Measurements from ENCODE around the gene FKRP.

FKRP gene

DNA sequence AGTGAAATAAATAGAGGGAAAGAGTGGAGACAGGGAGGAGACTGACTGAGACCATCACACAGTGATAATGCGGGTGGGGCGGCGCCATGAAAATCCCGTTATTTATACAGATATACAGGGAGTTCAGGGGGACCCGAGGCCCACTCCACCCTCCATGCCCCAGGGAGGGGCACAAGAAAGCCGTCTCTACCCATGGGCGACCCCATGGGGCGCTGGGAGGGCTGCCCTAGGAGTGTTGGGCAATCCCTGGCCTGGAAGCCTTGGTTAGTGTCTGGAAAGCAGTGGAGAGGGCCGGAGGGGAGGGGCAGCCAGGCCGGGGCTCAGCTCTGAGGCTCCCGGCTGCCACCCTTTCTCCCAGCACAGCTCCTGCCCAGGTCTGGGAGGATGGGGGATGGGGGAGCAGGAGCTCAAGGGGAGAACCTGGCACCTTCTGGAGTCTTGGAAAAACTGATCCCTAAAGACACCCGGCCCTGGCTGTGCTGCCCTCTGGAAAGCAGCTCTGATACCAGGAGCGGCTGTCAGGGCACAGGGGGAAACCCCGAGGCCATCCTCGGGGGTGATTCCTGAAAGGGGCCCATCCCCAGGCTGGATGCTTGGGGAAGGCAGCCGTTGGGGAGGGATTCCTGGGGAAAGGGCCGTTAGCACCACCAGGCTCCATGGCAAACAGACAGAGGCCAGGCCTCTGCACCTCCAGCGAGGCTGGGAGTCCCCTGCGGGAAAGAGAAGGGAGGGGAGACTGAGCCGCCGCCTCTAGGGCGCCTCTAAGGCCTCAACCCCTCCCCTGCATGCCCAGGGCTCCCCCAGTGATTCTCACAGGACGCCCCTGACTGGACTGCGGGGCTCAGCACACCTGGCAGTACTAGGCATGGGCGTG lies 26.0 kb upstream of the FKRP start:
- no peak for DNase-seq (ENCODE audit: low spot score)

DNA sequence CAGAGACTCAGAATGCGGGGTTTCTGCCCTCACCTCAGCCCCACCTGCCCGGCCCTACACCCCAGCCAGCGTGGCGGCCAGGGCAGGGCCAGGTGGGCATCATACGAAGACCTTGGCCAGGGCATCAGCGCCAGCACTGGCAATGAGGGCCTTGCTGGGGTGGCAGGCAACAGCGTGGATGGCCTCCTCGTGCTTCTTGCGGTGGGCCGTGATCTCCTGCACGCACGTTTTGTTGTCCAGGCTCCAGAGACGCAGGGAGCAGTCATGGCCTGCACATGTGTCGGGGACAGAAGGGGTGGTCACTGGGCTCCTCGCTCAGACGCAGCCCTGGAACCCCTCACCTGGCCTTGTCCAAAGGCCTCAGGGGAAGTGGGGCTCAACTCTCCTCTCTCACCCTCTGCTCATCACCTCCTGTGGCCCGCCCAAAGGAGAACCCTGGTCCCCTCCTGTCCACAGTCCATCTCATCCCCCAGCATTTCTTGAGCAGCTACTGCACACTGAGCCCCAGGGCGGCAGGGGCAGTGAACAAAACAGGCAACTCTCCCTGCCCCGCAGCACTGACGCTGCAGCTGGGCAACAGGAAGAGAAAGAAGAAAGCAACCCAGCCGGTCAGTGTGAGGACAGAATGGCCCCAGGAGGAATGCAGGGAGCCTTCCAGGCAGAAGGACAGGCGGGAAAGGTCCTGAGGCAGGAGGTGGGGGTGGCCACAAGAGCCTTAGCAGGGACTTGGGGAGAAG lies 25.2 kb upstream of the FKRP start:
- DNase-seq (ENCODE audit: low spot score) = no peak

DNA sequence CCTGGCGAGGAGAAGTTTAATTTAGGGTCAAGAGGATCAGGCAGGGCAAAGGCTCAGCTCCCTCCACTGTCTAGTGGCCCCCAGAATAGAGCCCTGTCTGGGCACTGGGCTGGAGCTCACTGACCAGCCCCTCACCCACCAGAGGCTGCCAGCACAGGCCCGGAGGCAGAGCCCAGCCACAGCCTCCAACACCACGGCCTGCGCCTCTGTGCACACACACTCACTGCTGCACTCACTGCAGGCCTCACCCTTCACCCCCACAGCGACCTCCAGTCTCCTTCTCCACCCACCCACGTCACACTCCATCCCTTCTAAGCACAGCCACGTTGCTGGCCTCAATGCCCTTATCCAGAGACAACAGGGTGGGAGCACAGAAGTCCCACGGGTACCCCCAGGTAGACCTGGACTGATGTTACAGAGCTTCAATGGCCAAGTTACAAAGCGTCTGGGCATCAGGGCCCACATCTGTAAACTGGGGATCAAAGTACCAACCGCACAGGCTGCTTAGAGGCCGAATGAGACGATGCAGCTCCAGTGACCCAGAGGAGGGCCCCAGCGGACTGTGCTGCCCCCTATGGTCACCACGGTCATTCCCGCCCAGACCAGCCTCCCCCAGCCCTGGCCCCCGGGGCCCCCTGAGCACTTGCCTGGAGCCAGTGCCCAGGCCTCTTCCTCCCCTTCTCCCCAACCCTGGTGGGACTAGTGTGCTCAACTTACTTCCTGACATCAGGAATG lies 24.4 kb upstream of the FKRP start:
- no peak for DNase-seq (ENCODE audit: low spot score)

DNA sequence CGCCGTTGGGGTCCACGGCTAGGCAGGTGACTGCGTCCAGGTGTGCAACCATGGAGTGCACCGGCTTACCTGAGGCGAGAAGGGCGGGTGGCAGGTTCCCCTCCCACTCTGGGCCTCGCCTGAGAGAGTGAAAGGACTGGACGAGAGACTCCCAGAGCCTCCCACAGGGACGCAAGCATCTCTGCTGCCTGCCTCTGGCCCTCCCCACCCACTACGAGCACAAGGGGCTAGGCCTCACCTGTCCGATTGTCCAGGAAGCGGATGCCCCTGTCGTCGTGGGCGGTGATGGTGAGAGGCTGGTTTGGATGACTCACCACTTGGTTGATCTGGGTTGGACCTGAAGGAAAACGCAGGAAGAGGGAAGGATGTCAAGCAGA lies 23.9 kb upstream of the FKRP start:
- DNase-seq (ENCODE audit: low spot score) = no peak

DNA sequence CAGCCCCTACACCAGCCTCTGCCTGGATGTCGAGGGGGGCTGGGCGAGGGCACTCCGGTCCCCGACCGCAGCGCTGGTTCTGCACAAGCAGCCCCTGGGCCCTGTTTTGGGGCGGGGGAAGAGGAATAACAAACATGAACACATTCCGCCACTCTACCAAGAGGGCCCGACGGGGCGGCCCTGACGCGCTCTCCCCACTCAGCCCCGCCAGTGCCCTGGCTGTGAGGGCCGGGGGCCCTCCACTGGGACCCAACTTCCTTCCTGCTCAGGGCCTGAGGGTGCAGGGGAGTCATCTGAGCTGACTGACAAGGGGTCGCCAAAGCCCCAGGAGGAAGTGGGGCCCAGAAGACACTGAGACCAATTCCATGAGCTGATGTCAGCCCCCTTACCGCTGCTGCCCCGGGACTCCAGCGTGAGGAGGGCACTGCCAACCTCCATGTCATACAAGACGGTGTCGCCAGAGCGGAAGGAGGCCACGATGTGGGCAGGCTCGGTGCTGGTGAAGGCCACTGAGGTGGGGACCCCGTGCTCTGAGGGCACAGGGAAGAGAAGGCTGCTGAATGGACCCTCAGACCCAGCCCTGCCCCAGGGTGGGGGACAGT lies 23.3 kb upstream of the FKRP start:
- DNase-seq (ENCODE audit: low spot score) = no peak

DNA sequence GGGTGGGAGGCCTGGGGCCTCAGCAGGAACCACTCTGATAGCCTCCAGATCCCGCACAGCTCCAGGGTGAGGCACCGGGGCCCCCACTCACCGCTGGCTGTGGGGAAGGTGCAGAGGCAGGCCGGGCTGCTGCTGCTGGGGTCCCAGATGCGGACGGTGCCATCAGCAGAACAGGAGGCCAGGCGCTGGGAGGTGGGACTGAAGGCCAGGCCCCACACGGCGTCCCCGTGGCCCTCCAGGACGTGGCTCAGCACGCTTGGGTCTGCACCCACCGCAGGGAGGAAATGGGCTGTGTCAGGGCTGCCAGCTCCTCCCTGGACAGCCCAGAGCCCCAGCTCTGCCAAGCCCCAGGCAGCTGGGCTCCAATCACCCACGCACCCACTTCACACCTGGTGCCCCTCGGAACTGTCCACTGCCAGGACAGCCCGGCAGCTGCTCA lies 22.8 kb upstream of the FKRP start:
- DNase-seq (ENCODE audit: low spot score) = no peak

DNA sequence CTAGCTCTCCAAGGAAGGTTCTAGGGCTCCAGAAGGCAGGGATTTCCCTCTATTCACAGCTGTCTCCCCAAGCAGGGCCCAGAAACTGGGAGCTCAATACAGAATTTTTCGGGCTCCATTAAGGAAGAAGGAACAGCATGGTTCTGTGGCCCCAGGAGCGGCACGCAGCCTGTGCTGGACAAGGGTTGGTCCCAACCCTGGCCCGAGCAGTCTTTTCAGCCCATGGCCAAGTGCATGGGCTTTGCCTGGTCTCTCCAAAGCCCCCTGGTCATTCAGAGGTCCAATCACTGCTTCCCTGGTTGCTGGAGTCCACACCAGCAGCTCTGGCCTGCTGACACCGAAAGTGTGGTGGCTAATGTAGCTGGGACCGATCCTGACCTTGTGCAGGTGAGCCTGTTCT lies 22.4 kb upstream of the FKRP start:
- DNase-seq (ENCODE audit: low spot score) = no peak

DNA sequence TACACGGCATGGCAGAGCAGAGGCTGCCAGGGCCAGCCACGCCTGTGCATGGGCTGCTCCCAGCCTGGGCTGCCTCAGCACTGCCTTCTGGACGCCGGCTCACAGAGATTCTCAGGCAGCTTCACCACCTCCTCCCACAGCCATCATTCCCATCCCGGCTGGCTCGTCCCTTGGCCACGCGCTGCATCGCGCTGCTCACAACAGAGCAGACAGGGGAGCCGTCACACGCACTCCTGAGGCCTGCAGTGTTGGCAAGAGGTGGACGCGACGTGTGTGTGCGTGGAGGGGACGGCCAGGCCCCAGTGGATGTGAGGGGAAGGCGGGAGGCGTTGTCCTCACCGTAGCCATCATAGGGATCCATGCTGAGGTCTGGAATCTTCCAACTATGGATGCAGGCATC lies 21.4 kb upstream of the FKRP start:
- DNase-seq (ENCODE audit: low spot score) = no peak

DNA sequence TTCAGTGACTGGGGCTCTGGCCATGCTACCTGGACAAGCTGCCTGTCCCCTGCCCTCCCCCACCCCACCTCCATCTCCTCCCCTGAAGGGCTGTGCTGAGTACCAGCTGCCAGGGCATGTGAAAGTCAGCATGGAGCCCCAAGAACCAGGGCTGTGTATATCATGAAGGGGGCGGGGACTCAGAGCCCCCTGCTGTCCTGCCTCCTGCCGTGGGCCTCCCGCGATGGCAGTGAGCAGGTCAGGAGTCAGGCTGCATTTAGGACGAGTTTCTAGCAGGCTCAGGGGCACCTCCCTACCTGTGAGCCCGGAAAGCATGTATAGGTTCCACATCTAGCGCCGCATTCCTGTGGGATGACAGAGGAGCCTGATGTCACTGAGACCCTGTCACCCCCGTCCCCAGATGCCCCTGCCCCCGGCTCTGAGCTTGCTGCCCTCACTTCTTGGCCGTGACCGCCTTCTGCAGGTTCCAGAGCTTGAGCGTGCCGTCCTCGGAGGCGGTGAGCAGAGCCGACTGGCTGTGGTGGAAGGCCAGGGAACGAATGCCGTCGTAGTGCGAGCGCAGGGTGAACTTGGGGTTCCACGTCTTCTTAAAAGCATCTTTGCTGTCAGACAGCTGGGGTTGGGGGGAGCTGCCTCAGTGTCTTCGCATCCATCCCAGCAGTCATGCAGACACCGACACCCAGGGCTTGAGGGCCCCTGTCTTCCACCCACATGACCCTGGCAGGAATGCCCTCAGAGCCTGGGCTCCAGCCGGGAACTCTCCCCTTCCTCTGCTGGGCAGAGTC lies 20.6 kb upstream of the FKRP start:
- DNase-seq (ENCODE audit: low spot score) = no peak

DNA sequence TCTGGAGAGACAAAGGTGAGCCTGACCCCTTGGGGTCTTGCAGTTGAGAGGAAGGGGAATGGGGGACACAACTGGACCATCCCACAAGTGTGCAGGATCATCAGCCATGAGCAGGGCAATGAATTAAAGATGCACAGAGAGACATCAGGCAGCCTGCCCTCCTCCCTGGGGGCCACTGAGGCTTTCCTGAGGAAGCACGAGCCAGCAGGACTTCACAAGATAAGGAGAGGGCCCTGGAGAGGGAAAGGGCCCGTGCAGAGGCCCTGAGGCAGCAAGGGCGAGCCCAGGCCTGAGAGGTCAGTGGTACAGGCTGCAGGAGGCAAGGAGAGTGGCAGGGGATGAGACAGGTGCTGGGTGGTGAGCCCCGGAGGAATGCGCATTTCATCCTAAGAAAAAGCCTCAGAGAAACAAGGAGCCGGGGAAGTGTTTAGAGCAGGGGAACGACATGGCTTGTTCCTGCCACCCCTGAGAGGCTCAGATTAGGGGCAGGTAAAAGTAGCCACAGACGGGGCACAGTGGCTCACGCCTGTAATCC lies 19.9 kb upstream of the FKRP start:
- DNase-seq (ENCODE audit: low spot score) = no peak

DNA sequence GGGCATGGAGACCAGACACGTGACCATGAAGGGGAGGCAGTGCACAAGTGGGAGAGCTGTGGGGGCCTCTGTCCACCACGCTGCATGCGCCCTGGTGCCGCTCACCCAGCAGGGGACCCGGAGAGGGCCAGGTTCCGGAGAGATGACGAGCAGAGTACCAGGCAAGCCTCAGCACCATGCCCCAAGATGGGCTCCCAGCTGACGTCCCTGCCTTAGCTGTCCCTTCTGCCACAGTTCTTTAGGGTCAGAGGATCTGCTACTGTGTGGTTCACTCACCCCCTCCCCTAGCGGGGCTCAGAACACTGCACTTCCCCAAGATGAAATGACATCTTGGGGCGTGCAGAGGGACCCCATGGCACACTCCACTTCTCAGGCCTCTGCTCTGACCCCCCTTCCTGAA lies 19.3 kb upstream of the FKRP start:
- DNase-seq (ENCODE audit: low spot score) = no peak

DNA sequence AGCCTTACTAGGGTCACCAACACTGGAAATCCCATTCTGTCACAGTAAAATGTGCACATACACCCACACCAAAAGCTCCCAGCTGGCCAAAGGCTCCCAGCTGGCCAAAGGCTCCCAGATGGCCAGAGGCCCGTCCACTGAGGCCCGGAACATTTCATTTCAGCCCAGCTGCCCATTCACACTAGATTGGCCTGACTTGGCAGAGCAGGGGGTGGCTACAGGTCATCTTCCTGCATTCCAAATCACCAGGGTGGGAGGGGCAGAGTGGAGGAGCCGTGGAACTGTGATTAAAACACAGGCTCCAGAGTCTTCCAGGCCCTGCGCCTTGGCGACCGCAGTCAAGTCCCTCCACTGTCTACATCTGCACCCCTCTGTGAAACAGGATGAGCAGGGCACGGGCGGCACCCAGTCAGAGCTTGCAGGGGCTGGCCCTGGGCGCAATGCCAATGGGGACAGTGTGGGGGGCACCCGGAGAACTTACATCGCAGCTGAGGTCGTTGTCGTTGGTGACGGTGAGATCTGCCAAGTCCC lies 18.8 kb upstream of the FKRP start:
- no peak for DNase-seq (ENCODE audit: low spot score)

DNA sequence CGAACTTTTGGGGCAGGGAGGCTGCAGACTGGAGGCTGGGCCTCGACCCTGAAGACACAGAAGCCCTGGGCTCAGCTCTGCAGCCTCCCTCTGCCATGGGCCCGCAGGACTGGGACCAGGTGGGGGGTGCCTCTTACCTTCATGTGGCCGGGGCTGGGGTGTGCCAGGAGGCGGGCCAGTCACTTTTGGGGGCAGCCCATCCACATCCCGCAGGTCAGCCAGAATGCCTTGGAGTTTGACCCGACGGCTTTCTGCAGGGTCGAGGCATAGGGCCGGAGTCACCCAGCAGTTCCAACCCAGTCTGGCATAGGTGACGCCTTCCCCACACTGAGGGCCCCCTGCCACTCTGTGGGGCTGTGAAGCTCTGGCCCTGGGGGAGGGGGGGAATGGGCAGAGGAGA lies 18.1 kb upstream of the FKRP start:
- DNase-seq (ENCODE audit: low spot score) = no peak

DNA sequence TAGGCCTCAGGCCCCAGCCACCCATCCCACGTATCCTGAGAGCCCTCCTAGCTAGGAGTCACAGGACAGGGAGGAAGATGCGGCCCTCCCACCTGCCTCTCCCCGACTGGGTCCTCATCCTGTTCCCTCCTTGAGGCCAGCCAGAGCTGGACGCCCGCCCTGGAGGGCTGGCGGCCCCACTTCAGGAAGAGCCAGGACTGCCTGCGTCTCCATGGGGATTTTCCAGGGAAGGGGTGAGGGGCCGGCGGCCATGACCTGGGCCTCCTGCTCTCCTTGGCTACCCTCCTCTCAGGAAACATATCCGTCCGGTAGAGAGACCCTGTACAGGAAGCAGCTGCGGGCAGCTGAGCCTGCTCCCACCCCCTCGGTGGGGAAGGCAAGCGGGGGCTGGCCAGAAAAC lies 17.6 kb upstream of the FKRP start:
- no peak for DNase-seq (ENCODE audit: low spot score)

DNA sequence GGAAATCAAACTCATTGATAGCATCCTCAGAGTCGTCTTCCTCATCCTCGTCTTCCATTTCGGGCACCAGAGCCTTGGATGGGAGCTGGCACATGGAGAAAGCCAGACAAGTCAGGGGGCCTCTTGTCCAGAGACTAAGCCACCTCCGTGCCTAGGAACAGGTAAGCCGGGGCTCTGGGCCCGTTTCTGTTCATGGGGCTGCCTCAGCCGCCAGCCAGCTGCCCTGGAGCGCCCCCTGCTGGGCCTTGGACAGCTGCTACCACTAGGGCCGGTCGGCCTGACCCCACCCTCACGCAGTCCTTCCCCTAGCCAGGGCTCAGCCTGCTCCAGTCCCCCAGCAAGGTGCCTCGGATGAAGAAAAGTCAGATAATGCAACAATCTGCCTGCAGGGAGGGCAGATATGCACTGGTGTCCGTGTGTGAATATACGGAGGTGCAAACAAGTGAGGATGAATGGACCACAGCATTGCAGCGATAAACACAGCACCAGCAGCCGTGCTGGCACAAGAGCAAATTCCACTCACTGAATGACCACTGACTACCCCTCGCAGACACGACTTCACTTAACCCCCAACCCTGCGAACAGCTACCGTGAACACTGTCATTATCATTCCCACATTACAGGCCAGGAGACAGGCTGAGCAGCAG lies 17.0 kb upstream of the FKRP start:
- DNase-seq (ENCODE audit: low spot score) = peak; percentile 86

DNA sequence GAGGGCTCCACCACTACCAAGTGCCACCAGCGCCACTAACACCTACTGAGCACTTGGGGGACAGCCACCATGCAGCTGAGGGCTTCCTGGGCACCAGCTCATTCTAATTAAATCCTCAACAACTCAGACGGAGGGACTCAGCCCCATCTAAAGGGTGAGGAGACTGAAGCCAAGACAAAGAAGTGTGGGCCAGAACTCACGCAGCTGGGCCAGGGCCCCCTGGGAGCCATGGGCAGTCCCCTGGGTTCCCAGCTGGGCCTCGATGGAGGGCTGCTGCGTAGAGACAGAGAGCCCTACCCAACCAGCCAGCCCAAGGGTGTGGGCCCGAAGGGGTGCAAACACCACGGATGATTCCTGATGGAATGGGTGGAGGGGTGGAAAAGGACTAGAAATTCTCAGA lies 16.2 kb upstream of the FKRP start:
- DNase-seq (ENCODE audit: low spot score) = no peak

DNA sequence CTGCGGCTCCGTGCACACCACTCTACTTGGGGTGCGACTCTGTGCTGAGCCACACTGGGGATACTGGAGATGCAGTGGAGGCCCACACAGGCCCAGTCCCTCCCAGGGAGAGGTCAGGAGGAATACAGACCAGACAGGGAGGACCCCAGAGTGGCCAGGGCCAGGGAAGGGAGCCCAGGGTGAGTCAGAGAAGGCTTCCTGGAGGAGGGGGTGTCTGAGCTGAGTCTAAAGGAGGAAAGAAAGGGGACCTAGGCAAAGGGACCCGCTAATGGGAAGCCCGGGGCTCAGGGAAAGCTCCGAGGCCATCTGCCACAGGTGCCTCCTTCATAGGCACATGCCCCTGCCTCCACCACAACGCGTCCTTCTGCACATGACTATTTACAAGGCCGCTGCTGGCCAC lies 15.7 kb upstream of the FKRP start:
- DNase-seq (ENCODE audit: low spot score) = no peak

DNA sequence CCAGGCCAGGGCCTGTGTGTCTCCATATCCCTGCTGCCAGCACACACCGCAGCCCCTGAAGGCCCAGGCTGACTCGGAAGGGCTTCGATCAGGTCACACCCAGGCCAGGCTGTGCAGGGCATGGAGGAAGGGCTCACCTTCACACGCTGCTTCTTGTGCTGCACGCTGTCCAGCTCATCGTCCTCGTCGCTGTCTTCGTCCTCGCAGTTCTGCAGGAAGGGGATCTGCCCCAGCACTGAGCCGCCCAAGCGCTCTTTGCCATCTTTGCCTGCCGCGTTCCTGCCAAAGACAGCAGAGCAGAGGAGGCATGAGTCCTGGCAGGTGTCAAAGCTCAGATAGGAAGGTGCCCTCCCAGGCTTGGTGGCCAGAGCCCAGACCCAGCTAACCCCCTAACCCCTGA lies 15.3 kb upstream of the FKRP start:
- no peak for DNase-seq (ENCODE audit: low spot score)

DNA sequence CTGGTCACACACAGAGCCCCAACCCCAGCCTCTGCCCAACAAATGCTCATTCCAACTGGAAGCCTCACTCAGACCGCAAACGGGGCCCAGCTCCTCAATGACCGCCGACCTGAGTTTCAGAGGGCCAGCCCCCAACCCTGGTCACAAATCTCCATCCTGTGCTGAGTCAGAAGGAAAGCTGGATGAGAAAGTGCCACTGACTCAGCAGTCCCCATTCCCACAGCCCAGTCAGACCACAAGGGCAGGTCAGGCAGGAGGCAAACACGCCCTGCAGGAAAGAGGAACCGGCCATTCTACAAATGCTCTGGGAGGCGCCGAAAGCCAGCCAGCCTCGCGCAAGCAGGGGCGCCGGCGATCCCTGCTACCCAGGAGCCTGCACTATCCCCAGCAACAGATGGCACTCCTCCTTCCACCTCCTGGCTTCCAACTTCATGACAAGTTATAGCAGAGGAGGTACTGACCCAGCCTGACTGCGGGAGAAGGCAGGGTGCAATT lies 14.8 kb upstream of the FKRP start:
- DNase-seq (ENCODE audit: low spot score) = no peak

DNA sequence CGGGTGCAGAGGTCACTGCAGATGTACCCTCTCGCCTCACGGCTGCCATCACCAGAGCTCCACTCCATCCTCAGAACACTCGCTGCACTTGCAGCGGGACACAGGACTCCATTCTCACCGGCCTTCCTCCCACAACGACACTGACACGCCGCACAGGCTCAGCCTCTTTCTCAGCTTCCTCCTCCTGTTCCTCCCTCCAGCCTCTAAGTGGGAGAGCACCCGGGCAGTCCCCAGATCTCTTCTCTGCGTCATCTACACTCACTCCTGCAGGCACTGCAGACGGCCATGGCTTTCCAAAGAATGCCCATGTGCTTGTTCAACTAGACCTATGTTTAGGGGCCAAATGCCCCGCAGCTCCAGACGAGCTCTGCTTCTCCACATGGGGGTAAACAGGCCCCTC lies 14.3 kb upstream of the FKRP start:
- DNase-seq (ENCODE audit: low spot score) = no peak
